ENCODE results near the gene TPSB2. TPM values are rescaled to one million over a fixed set of nuclear protein-coding genes. Genes with fewer than 3 reads are reported as not detected.

Gene TPSB2
- total RNA-seq, 1 donor from 2014 or later, result not detected

GRCh38 chr16:1182950-1183907 is 46.8 kb downstream of the TPSB2 start:
- Mint-ChIP-seq H3K27ac (no peak overlapping the region), H3K4me3 (no peak overlapping the region), H3K9me3 (no peaks in the 10 kb centered on the region), H3K36me3 (peaks cover 3% of the 10 kb centered on the region), H3K27me3 (ENCODE audit: low read depth) (no peaks in the 10 kb centered on the region), H3K4me1 (peaks cover 6% of the 10 kb centered on the region)
- no peak for TF ChIP-seq CTCF (IDR thresholded peaks at IDR 0.05; ENCODE audit: unreplicated experiment)
- DNase-seq (ENCODE audit: low spot score in 2 of 2, unreplicated experiment in 2 of 2), result peak in 1 of 2 experiments; percentile 56

- TF ChIP-seq CTCF (IDR thresholded peaks at IDR 0.05; ENCODE audit: unreplicated experiment), result no peak
- Mint-ChIP-seq H3K9me3 (no peaks in the 10 kb centered on the region), H3K27me3 (ENCODE audit: low read depth) (no peaks in the 10 kb centered on the region), H3K27ac (no peak overlapping the region), H3K36me3 (peaks cover 3% of the 10 kb centered on the region), H3K4me3 (no peak overlapping the region), H3K4me1 (peaks cover 6% of the 10 kb centered on the region)
- no peak for DNase-seq (ENCODE audit: low spot score in 2 of 2, unreplicated experiment in 2 of 2)
These were observed 47.7 kb downstream of the TPSB2 start for GRCh38 chr16:1182316-1182671.

GRCh38 chr16:1181404-1182315 is 48.3 kb downstream of the TPSB2 start:
- Mint-ChIP-seq H3K27ac (no peak overlapping the region), H3K4me3 (no peak overlapping the region), H3K9me3 (no peaks in the 10 kb centered on the region)

GRCh38 chr16:1180549-1181403 is 49.2 kb downstream of the TPSB2 start:
- H3K4me3 Mint-ChIP-seq, result no peak overlapping the region
- no peak for TF ChIP-seq CTCF (IDR thresholded peaks at IDR 0.05; ENCODE audit: unreplicated experiment)
- H3K9me3 Mint-ChIP-seq, result no peaks in the 10 kb centered on the region
- H3K4me1 Mint-ChIP-seq, result peaks cover 6% of the 10 kb centered on the region
- no peak for DNase-seq (ENCODE audit: low spot score in 2 of 2, unreplicated experiment in 2 of 2)
- no peaks in the 10 kb centered on the region for H3K27me3 Mint-ChIP-seq (ENCODE audit: low read depth)
- no peak overlapping the region for H3K27ac Mint-ChIP-seq
- H3K36me3 Mint-ChIP-seq, result no peaks in the 10 kb centered on the region

More at GRCh38 chr16:1181404-1182315, 48.3 kb downstream of the TPSB2 start:
- H3K36me3 Mint-ChIP-seq, result peaks cover 3% of the 10 kb centered on the region
- H3K4me1 Mint-ChIP-seq, result peaks cover 6% of the 10 kb centered on the region
- no peak for DNase-seq (ENCODE audit: low spot score in 2 of 2, unreplicated experiment in 2 of 2)
- H3K27me3 Mint-ChIP-seq (ENCODE audit: low read depth), result no peaks in the 10 kb centered on the region
- no peak for TF ChIP-seq CTCF (IDR thresholded peaks at IDR 0.05; ENCODE audit: unreplicated experiment)

Other genes with a start within 250 kb of the TPSB2 start
- 4.7 to 6.0 TPM (median 5.1 TPM) in 3 replicates for gene SOX8, start 248.4 kb downstream of the TPSB2 start, total RNA-seq
- gene SSTR5, start 157.4 kb downstream of the TPSB2 start, total RNA-seq, result not detected in 3 replicates
- gene C1QTNF8, start 133.9 kb downstream of the TPSB2 start, total RNA-seq, result 0.20 TPM in 1 of 3 replicates, not detected in the others
- gene CACNA1H, start 77.1 kb downstream of the TPSB2 start, total RNA-seq, result 40.8 to 49.1 TPM (median 41.8 TPM) in 3 replicates
- gene TPSG1, start 4.9 kb downstream of the TPSB2 start, total RNA-seq, result not detected in 3 replicates
- not detected in 3 replicates for gene TPSAB1, start 10.5 kb upstream of the TPSB2 start, total RNA-seq
- gene TPSD1, start 25.9 kb upstream of the TPSB2 start, total RNA-seq, result not detected in 3 replicates
- 205 to 214 TPM (median 208 TPM) in 3 replicates for gene UBE2I, start 79.5 kb upstream of the TPSB2 start, total RNA-seq
- 1.3 to 2.4 TPM (median 2.3 TPM) in 3 replicates for gene BAIAP3, start 103.5 kb upstream of the TPSB2 start, total RNA-seq
- gene TSR3, start 121.7 kb upstream of the TPSB2 start, total RNA-seq, result 42.1 to 43.7 TPM (median 42.7 TPM) in 3 replicates
- 47.8 to 52.9 TPM (median 48.4 TPM) in 3 replicates for gene GNPTG, start 121.7 kb upstream of the TPSB2 start, total RNA-seq
- 38.3 to 43.6 TPM (median 40.2 TPM) in 3 replicates for gene UNKL, start 184.5 kb upstream of the TPSB2 start, total RNA-seq
- 12.9 to 14.6 TPM (median 14.2 TPM) in 3 replicates for gene UQCC4, start 190.6 kb upstream of the TPSB2 start, total RNA-seq
- not detected in 3 replicates for gene PERCC1, start 200.9 kb upstream of the TPSB2 start, total RNA-seq
- 3.9 to 5.6 TPM (median 4.2 TPM) in 3 replicates for gene CCDC154, start 214.4 kb upstream of the TPSB2 start, total RNA-seq
- 94.5 to 96.1 TPM (median 94.6 TPM) in 3 replicates for gene CLCN7, start 244.8 kb upstream of the TPSB2 start, total RNA-seq

All from mesothelial cell of epicardium (in vitro differentiated cells).